Stimulated activated CD8-positive, alpha-beta memory T cell treated with anti-CD3 and anti-CD28 coated beads, Interleukin-7, amount 100 ng/mL, for 48 hours (primary cell): ENCODE results near the gene KRTAP6-3.

ENCODE experiments used
- DNase-seq, 2 donors: peaks; one replicate each; pipeline ENCODE4 v3.0.0-alpha.2; 2020; ENCODE audit warnings: low read depth in 1 of 2; ENCODE audit errors: extremely low read depth in 1 of 2

KRTAP6-3 gene

GRCh38 chr21:30623362-30623761 lies 31.1 kb downstream of the KRTAP6-3 start:
- no peak for DNase-seq

DNA sequence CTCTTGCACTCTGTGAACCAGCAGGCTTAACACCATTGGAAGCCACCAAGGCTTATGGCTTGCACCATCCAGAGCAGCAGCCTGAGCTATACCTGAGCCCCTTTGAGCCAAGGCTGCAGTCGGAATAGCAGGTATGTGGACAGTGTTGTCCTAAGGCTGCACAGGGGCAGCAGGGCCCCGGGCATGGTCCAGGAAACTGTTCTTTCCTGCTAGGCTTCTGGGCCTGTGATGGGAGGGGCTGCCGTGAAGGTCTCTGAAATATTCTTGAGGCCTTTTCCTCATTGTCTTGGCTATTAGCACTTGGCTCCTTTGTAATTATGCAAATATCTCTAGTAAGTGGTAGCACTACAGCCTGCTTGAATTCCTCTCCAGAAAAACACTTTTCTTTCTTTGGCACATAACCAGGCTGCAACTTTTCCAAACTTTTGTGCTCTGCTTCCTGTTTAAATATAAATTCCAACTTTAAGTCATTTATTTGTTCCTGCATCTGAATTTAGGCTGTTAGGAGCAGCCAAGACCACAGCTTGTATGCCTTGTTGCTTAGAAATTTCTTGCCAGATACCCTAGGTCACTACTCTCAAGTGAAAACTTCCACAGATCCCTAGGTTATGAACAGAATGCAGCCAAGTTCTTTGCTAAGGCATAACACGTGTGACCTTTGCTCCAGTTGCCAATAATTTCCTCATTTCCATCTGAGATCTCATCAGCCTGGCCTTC lies 33.4 kb downstream of the KRTAP6-3 start:
- no peak for DNase-seq

GRCh38 chr21:30628109-30628508 lies 35.9 kb downstream of the KRTAP6-3 start:
- DNase-seq, result no peak

DNA sequence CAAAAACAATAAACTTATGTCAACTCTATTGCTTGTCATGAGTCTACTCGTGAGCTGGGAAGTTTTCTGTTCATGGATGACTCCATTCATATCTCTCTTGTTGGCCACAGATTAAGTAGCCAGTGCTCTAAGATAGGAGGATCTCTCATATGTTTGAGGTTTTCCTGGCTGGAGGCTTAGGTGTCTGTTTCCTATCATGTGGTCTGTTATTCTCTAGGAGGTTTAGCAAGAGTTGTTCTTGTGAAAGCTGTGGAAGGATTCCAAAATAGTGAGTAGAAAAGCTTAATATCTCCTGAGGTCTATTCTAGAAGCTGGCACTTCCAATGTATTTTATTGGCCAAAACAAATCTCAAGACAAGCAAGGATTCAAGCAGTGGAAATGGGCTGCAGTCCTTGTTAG lies 37.0 kb downstream of the KRTAP6-3 start:
- no peak for DNase-seq

GRCh38 chr21:30634906-30635305 lies 42.7 kb downstream of the KRTAP6-3 start, which contains the start of gene KRTAP20-2:
TSS of gene KRTAP20-2 (plus strand) at chr21:30635206. CDS start at chr21:30635264, 58 bp downstream.
- no peak for DNase-seq

GRCh38 chr21:30638686-30639085 lies 46.4 kb downstream of the KRTAP6-3 start:
- DNase-seq, result no peak

DNA sequence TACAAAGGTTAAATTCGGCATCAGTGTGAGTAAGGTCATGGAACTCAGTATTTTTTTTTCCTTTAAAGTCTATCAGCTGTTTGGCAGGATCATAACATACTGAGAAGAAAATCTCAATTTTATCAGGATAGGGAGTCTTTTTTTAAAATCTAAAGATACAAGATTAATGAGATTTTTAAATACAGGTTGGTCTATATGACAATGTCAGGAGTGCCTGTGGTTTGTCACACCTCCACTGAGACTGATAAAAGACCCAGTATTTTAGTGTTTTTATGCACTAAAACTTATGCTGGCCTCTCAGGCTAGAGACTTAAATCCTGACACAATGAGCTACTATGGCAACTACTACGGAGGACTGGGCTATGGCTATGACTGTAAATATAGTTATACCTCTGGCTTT lies 50.3 kb downstream of the KRTAP6-3 start, which contains the start of gene KRTAP20-3:
KRTAP20-3 (plus strand) TSS at position 301 of the 400 bp plus-strand sequence.
- DNase-seq, result no peak
